Measurements from ENCODE around the gene FAM227A. TPM values are rescaled to one million over a fixed set of nuclear protein-coding genes. Genes with fewer than 3 reads are reported as not detected.

The FAM227A gene
- total and polyA plus RNA-seq, 2 of the 13 experiments (the other 11 are each of a cell fraction or from before 2014, with no cell fraction given) = 1.0 to 1.5 TPM

- no peak for TF ChIP-seq ZNF383 (CRISPR knock-in tag; IDR thresholded peaks at IDR 0.05; ENCODE audit: borderline replicate concordance)
- no peak for TF ChIP-seq SAP130 (CRISPR knock-in tag; IDR thresholded peaks at IDR 0.05; ENCODE audit: low read depth)
- TF ChIP-seq ZNF142 (CRISPR knock-in tag; IDR thresholded peaks at IDR 0.05) = peak; percentile 67
- no peak for TF ChIP-seq ZNF776 (CRISPR knock-in tag; IDR thresholded peaks at IDR 0.05)
- TF ChIP-seq ZSCAN31 (CRISPR knock-in tag; IDR thresholded peaks at IDR 0.05; ENCODE audit: low read depth) = peak; percentile 31; the same call in 1 of the 2 replicates
- TF ChIP-seq ESRRA (CRISPR knock-in tag; IDR thresholded peaks at IDR 0.05; ENCODE audit: low read depth) = no peak
- no peak for TF ChIP-seq LCORL (IDR thresholded peaks at IDR 0.05)
- 0 out of 2 replicates have a peak, but pooled peaks have one; percentile 1 for TF ChIP-seq LCORL (CRISPR knock-in tag; IDR thresholded peaks at IDR 0.05)
- TF ChIP-seq ZNF30 (CRISPR knock-in tag; IDR thresholded peaks at IDR 0.05) = no peak
- 0 out of 2 replicates have a peak, but pooled peaks have one; percentile 15 for TF ChIP-seq FOXP4 (CRISPR knock-in tag; IDR thresholded peaks at IDR 0.05)
- 0 out of 2 replicates have a peak, but pooled peaks have one; percentile 10 for TF ChIP-seq CBX5 (CRISPR knock-in tag; IDR thresholded peaks at IDR 0.05; ENCODE audit: borderline replicate concordance)
- TF ChIP-seq ZNF614 (CRISPR knock-in tag; IDR thresholded peaks at IDR 0.05; ENCODE audit: borderline replicate concordance) = 0 out of 2 replicates have a peak, but pooled peaks have one; percentile 0
- TF ChIP-seq ZFY (CRISPR knock-in tag; IDR thresholded peaks at IDR 0.05) = peak; percentile 36
- TF ChIP-seq ZSCAN9 (CRISPR knock-in tag; IDR thresholded peaks at IDR 0.05; ENCODE audit: borderline replicate concordance) = 0 out of 2 replicates have a peak, but pooled peaks have one; percentile 7
- peak; percentile 11; the same call in 1 of the 2 replicates for TF ChIP-seq ZMYM3 (CRISPR knock-in tag; IDR thresholded peaks at IDR 0.05)
- no peak for TF ChIP-seq ZNF619 (CRISPR knock-in tag; IDR thresholded peaks at IDR 0.05)
- TF ChIP-seq ELF4 (CRISPR knock-in tag; IDR thresholded peaks at IDR 0.05; ENCODE audit: borderline replicate concordance) = peak; percentile 66; the same call in 1 of the 2 replicates
- TF ChIP-seq TOE1 (CRISPR knock-in tag; IDR thresholded peaks at IDR 0.05) = 0 out of 2 replicates have a peak, but pooled peaks have one; percentile 48
- TF ChIP-seq ZNF205 (CRISPR knock-in tag; IDR thresholded peaks at IDR 0.05) = no peak
- TF ChIP-seq ZNF33B (CRISPR knock-in tag; IDR thresholded peaks at IDR 0.05) = no peak
- no peak for TF ChIP-seq ZNF766 (CRISPR knock-in tag; IDR thresholded peaks at IDR 0.05; ENCODE audit: borderline replicate concordance)
- TF ChIP-seq RCOR2 (CRISPR knock-in tag; IDR thresholded peaks at IDR 0.05) = no peak
- 0 out of 4 replicates have a peak, but pooled peaks of 1 of the 2 experiments have one; percentile 39 for TF ChIP-seq ATF4 (CRISPR knock-in tag; IDR thresholded peaks at IDR 0.05)
Observed at GRCh38 chr22:38704654-38705234, 48.6 kb upstream of the FAM227A start (continued).

All from HepG2 (cell line).